ENCODE results near the gene TULP1. TPM values are rescaled to one million over a fixed set of nuclear protein-coding genes. Genes with fewer than 3 reads are reported as not detected.

TULP1 gene
- total and polyA plus RNA-seq, 2 of the 13 experiments (the other 11 are each of a cell fraction or from before 2014, with no cell fraction given): not detected

GRCh38 chr6:35532126-35532525 lies 19.4 kb upstream of the TULP1 start:
- Histone ChIP-seq H3K79me2 (ENCODE audit: insufficient read depth, low read length) (no peaks in the 10 kb centered on the region), H3K27ac (ENCODE audit: extremely low read length, insufficient read depth, low read length) (no peak overlapping the region), H3K4me3 (replicated peaks in 1 of 3; ENCODE audit: insufficient read depth in 1 of 3, low read depth in 2 of 3, low read length in 3 of 3) (no peak overlapping the region), H3K9me3 (ENCODE audit: low read length) (no peaks in the 10 kb centered on the region), H2AFZ (ENCODE audit: low read length) (no peak overlapping the region), H3K4me2 (ENCODE audit: low read depth, low read length) (no peak overlapping the region), H4K20me1 (ENCODE audit: insufficient read depth, low read length) (no peaks in the 10 kb centered on the region), H3K9ac (ENCODE audit: insufficient read depth, low read depth, low read length) (no peak overlapping the region), H3K27me3 (ENCODE audit: control insufficient read depth in 1 of 2, insufficient read depth in 2 of 2, low read length in 2 of 2) (peaks cover 2 to 33% of the 10 kb centered on the region in 2 experiments; a peak in 1 of 5 replicates), H3K36me3 (replicated peaks in 1 of 2; ENCODE audit: control insufficient read depth in 1 of 2, insufficient read depth in 2 of 2, low read length in 2 of 2) (no peaks in the 10 kb centered on the region), H3K4me1 (ENCODE audit: insufficient read depth, low read length) (no peaks in the 10 kb centered on the region)
- FAIRE-seq (no peak), ATAC-seq (no peak), DNase-seq (ENCODE audit: low spot score) (no peak)
- in situ Hi-C loops (cut with HindIII; ENCODE audit: extremely low pct_ligation_motif_present, low pct_unique_long_range_greater_than_20kb): no loop called here
- POLR2A ChIA-PET: no interaction called here
- intact Hi-C loops (cut with micrococcal nuclease; ENCODE audit: unreplicated experiment): no loop called here
- CTCF ChIA-PET (ENCODE audit: low intra/inter-chr PET ratio, low total read pairs): no interaction called here
- BruUV-seq (replicated peaks): no TSS peak
- TF ChIP-seq ZNF160 (CRISPR knock-in tag; IDR thresholded peaks at IDR 0.05): no peak
- TF ChIP-seq FOXP1 (IDR thresholded peaks at IDR 0.05): no peak
- TF ChIP-seq FOXP1 (CRISPR knock-in tag; IDR thresholded peaks at IDR 0.05): no peak
- TF ChIP-seq PREB (CRISPR knock-in tag; IDR thresholded peaks at IDR 0.05): no peak
- no peak for TF ChIP-seq IKZF1 (IDR thresholded peaks at IDR 0.05)
- WGBS (ENCODE audit: low lambda C conversion rate): 33% methylated on average over 4 of the region's 4 CpGs

GRCh38 chr6:35524380-35525020 lies 11.8 kb upstream of the TULP1 start:
- Histone ChIP-seq H3K27ac (ENCODE audit: extremely low read length, insufficient read depth, low read length) (no peak overlapping the region), H3K36me3 (replicated peaks in 1 of 2; ENCODE audit: control insufficient read depth in 1 of 2, insufficient read depth in 2 of 2, low read length in 2 of 2) (no peaks in the 10 kb centered on the region), H4K20me1 (ENCODE audit: insufficient read depth, low read length) (no peaks in the 10 kb centered on the region), H3K4me2 (ENCODE audit: low read depth, low read length) (no peak overlapping the region), H3K27me3 (ENCODE audit: control insufficient read depth in 1 of 2, insufficient read depth in 2 of 2, low read length in 2 of 2) (peaks cover 4 to 29% of the 10 kb centered on the region in 2 experiments; a peak in 2 of 5 replicates), H3K9me3 (ENCODE audit: low read length) (no peaks in the 10 kb centered on the region), H3K9ac (ENCODE audit: insufficient read depth, low read depth, low read length) (no peak overlapping the region), H3K4me1 (ENCODE audit: insufficient read depth, low read length) (peaks cover 32% of the 10 kb centered on the region), H3K79me2 (ENCODE audit: insufficient read depth, low read length) (no peaks in the 10 kb centered on the region), H3K4me3 (replicated peaks in 1 of 3; ENCODE audit: insufficient read depth in 1 of 3, low read depth in 2 of 3, low read length in 3 of 3) (no peak overlapping the region), H2AFZ (ENCODE audit: low read length) (no peak overlapping the region)
- DNase-seq (ENCODE audit: low spot score) (no peak), FAIRE-seq (no peak), ATAC-seq (no peak)
- in situ Hi-C loops (cut with HindIII; ENCODE audit: extremely low pct_ligation_motif_present, low pct_unique_long_range_greater_than_20kb) (no loop called here), intact Hi-C loops (cut with micrococcal nuclease; ENCODE audit: unreplicated experiment) (no loop called here)
- no peak for TF ChIP-seq ZNF230 (CRISPR knock-in tag; IDR thresholded peaks at IDR 0.05)
- no peak for TF ChIP-seq ZNF746 (CRISPR knock-in tag; IDR thresholded peaks at IDR 0.05)
- TF ChIP-seq CEBPB (IDR thresholded peaks at IDR 0.05; ENCODE audit: borderline replicate concordance, low read depth, low read length): 0 out of 2 replicates have a peak, but pooled peaks have one; percentile 39
- TF ChIP-seq PLSCR1 (CRISPR knock-in tag; IDR thresholded peaks at IDR 0.05; ENCODE audit: borderline replicate concordance): no peak
- no peak for TF ChIP-seq ZNF614 (CRISPR knock-in tag; IDR thresholded peaks at IDR 0.05; ENCODE audit: borderline replicate concordance)
- 55% methylated on average over 3 of the region's 3 CpGs for WGBS (ENCODE audit: low lambda C conversion rate)
- POLR2A ChIA-PET: no interaction called here
- BruUV-seq (replicated peaks): no TSS peak
- CTCF ChIA-PET (ENCODE audit: low intra/inter-chr PET ratio, low total read pairs): interaction anchor here (1.5 to 2.9 kb wide), 4 partner anchors 28 to 233 kb away, joined by 4 to 16 read pairs (median 10); partner anchors contain the start of gene DEF6
